GM18909 (cell line): ENCODE measurements around the gene GPATCH2L.

Experiments used
- ATAC-seq: cut with Tn5 transposase; IDR thresholded peaks from one replicate; pipeline ENCODE4 v1.9.1; 2021; ENCODE audit warnings: mild to moderate bottlenecking; ENCODE audit not compliant: unreplicated experiment, poor library complexity

The GPATCH2L gene

GRCh38 chr14:76135722-76136121 is 16.0 kb upstream of the GPATCH2L start:
- ATAC-seq = no peak

- no peak for ATAC-seq
Measured at GRCh38 chr14:76136476-76137110, 15.1 kb upstream of the GPATCH2L start.

GRCh38 chr14:76138119-76138757 is 13.5 kb upstream of the GPATCH2L start:
- ATAC-seq = no peak

- no peak for ATAC-seq
Measured at GRCh38 chr14:76138758-76139723, 12.7 kb upstream of the GPATCH2L start.

GRCh38 chr14:76143642-76144041 is 8.1 kb upstream of the GPATCH2L start:
- ATAC-seq = no peak

GRCh38 chr14:76146976-76147375 is 4.7 kb upstream of the GPATCH2L start:
- no peak for ATAC-seq

- no peak for ATAC-seq
Measured at GRCh38 chr14:76149196-76149595, 2.5 kb upstream of the GPATCH2L start.

- peak; percentile 77 for ATAC-seq
Measured at GRCh38 chr14:76152333-76152681, 585 bp downstream of the GPATCH2L start.

GRCh38 chr14:76153919-76154318 is 2.2 kb downstream of the GPATCH2L start:
- ATAC-seq = no peak

- no peak for ATAC-seq
Measured at GRCh38 chr14:76154539-76155126, 2.9 kb downstream of the GPATCH2L start.

GRCh38 chr14:76163668-76164363 is 12.1 kb downstream of the GPATCH2L start:
- ATAC-seq = no peak

GRCh38 chr14:76168531-76168930 is 16.8 kb downstream of the GPATCH2L start:
- ATAC-seq = no peak

- no peak for ATAC-seq
Measured at GRCh38 chr14:76169776-76170175, 18.1 kb downstream of the GPATCH2L start.

GRCh38 chr14:76174982-76175381 is 23.3 kb downstream of the GPATCH2L start:
- no peak for ATAC-seq

- no peak for ATAC-seq
Measured at GRCh38 chr14:76175942-76176341, 24.2 kb downstream of the GPATCH2L start.

- ATAC-seq = no peak
Measured at GRCh38 chr14:76181546-76181945, 29.8 kb downstream of the GPATCH2L start.

GRCh38 chr14:76186308-76187027 is 34.7 kb downstream of the GPATCH2L start:
- ATAC-seq = peak; percentile 72

- ATAC-seq = no peak
Measured at GRCh38 chr14:76191297-76191696, 39.6 kb downstream of the GPATCH2L start.

- ATAC-seq = no peak
Measured at GRCh38 chr14:76193696-76194095, 42.0 kb downstream of the GPATCH2L start.

GRCh38 chr14:76194327-76194726 is 42.6 kb downstream of the GPATCH2L start:
- ATAC-seq = peak; percentile 70
